ENCODE results near the gene E2F2.

E2F2 gene, protein sequence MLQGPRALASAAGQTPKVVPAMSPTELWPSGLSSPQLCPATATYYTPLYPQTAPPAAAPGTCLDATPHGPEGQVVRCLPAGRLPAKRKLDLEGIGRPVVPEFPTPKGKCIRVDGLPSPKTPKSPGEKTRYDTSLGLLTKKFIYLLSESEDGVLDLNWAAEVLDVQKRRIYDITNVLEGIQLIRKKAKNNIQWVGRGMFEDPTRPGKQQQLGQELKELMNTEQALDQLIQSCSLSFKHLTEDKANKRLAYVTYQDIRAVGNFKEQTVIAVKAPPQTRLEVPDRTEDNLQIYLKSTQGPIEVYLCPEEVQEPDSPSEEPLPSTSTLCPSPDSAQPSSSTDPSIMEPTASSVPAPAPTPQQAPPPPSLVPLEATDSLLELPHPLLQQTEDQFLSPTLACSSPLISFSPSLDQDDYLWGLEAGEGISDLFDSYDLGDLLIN
- 11.2 to 28.0 reads per million in 2 donors for total RNA-seq

GRCh38 chr1:23530747-23531561, at the start of gene E2F2:
TSS of gene E2F2 (minus strand) at chr1:23531233. CDS start at chr1:23530793, 440 bp downstream.
- peak; percentile 64 to 95 (median 70) for DNase-seq

GRCh38 chr1:23578997-23579363, 47.9 kb upstream of the E2F2 start:
- DNase-seq: no peak

- DNase-seq: no peak
These were observed 47.4 kb upstream of the E2F2 start for GRCh38 chr1:23578311-23578996.

DNA sequence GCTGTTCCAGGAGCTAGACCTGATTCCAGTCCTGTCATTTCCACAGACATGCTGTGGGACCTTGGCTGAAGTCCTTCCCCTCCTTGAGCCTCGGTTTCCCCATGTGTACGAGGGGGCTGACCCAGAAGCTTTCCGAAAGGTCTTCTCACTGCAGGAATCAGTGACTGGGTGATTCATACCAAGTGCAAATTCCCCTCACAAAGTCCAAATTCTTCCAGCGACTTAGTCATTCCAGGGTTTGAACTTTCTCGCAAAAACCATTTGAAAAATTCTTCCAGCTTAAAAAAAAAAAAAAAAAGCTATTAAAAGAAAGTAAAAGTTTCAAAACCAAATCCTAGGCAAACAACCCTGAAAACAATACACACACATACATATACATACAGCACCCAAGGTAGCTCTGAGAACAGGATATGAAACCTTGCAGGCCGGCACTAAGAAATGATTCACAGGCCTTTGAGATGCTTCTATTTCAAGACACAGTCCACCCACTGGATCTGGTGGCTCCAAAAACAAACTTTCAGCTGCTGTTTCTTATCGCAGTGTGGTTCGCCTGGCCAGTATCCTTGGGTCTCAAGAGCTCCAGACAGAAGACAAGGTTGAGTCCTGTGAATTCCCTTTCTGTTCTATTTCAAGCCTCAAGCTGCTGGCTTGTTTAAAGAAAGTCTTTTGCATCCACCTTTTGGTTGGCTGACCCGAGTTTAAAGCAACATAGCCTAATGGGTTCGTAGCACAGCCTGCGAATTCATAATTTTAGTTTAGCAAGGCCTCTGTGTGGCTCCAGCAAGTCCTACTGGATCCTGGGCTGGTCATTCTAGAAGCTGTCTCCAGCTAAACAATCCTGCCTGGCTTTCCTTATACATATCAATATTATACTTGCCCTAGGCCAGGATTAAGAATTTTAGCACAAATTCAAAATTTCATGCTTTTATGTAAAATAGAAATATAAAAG, 46.3 kb upstream of the E2F2 start:
- peak in 1 of 5 experiments; percentile 76 for DNase-seq

DNA sequence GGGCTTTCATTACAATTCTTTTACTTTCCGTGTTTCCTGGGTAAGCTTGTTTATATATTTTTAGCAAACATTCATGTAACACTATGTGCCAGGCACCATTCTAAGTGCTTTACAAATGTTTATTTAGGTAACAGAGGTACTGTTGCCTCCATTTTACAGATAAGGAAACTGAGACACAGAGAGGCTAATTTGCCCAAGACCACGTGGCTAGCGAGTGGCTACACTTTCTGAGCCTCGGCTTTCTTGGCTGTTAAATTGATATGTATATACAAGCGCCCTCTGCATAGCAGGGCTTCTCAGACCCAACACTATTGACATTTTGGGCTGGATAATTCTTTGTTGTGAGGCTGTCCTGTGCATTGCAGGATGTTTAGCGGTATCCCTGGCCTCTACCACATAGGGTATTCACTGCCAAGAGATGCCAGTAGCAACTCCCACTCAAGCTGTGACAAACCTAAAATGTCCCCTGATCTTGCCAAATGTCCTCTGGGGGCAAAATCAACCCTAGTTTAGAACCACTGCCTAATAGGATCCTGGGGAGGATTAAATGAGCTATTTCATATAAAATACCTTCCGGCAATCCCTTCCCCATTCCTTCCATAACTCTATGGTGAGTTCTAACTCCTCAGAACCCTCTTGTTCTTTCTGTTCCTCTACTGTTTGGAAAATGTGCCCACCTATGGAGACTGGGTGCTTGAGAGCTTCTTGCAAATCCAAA, 45.5 kb upstream of the E2F2 start:
- no peak for DNase-seq

- no peak for DNase-seq
These were observed 44.3 kb upstream of the E2F2 start for GRCh38 chr1:23575226-23575810.

DNA sequence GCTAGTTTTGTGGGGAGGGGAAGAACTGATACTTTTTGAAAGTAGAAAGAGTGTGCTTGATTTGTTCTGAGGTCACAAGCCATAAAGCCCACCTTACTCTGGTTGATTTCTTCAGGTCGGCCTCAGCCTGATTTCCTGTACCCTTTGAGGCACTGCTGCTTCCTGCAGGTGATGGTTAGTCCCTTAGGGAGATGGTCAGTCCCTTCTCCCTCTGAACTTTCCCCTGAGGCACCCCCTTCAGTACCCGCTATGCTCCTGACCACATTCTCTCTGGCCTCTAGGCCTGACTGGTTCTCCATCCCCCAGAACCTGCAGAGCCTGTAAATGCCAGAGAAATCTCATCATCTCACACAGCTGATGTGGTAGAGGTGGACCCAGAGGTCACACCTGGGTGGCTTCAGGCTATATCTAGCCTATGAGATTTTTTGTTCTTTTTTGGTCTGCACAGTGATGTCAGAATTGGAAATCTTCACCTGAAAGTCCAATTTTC, 43.3 kb upstream of the E2F2 start:
- DNase-seq: no peak

- no peak for DNase-seq
These were observed 42.6 kb upstream of the E2F2 start for GRCh38 chr1:23573574-23574182.

DNA sequence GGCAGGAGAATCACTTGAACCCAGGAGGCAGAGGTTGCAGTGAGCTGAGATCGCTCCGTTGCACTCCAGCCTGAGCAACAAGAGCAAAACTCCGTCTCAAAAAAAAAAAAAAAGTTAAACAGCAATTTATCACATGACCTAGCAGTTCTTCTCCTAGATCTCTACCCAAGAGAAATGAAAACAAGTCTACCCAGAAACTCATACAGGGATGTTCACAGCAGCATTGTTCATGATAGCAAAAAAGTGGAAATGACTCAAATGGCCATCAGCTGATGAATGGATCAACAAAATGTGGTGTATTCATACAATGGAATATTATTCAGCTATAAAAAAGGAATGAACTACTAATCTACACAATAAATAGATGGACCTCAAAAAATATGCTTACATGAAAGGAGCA, 40.4 kb upstream of the E2F2 start:
- DNase-seq: no peak

DNA sequence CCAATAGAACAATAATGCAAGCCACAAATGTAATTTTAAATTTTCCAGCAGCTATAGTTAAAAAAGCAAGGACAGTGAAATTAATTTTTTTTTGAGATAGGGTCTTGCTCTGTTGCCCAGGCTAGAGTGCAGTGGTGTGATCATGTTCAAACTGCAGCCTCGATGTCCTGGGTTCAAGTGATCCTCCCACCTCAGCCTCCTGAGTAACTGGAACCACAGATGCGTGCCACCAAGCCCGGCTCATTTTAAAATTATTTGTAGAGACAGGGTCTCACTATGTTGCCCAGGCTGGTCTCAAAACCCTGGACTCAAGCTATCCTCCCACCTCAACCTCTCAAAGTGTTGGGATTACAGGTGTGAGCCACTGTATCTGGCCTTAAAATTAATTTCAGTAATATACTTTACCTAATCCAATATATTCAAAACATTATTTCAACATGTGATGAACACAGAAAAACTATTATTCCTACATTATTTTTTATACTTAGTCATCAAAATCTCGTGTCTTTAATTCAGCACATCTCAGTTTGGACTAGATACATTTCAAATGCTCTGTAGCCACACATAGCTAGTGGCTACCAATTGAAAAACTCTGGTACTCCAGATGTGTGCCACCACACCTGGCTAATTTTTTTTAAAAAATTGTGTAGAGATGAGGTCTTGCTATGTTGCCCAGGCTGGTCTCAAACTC, 39.1 kb upstream of the E2F2 start:
- no peak for DNase-seq

- no peak for DNase-seq
These were observed 37.8 kb upstream of the E2F2 start for GRCh38 chr1:23568608-23569383.

GRCh38 chr1:23567996-23568607, 37.1 kb upstream of the E2F2 start:
- no peak for DNase-seq

- DNase-seq: no peak
These were observed 36.6 kb upstream of the E2F2 start for GRCh38 chr1:23567629-23567995.

DNA sequence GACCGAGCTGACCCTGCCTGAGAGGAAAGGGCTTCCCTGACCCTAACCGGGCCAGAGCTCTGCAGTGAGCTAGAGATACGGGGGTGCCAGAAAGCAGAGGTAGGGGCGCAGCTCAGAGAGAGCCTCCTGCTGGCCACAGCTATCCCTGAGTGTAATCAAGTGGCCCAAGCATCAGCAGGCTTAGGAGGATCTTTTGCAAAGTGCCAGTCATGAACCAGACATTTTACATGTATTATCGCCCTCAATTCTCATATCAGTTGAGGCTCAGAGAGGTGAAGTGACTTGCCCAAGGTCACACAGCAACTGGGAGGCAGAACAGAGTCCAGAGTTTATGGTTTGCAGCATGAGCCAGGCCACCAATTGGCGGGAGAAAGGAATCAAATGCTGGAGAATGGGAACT, 35.3 kb upstream of the E2F2 start:
- DNase-seq: no peak

DNA sequence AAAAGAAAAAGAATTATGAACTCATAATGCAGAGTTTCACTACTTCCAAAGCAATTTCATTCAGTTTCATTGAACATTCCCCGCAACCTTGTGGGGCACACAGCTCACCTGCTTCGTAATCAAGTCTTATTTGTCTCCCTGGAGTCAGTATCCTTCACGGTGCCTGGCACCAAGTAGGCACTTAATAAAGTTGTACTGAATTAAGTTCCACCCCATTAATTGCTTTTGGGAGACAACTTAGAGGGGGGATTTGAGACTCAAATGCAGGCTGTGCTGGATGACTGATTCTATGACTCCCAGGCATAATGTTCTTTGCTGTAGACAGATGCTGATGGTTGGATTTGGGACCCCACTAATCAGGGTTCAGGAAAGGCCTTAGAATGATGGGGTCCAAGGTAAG, 34.7 kb upstream of the E2F2 start:
- DNase-seq: no peak

- no peak for DNase-seq
These were observed 33.6 kb upstream of the E2F2 start for GRCh38 chr1:23564529-23565122.

GRCh38 chr1:23563755-23564374, 32.8 kb upstream of the E2F2 start:
- DNase-seq: no peak

GRCh38 chr1:23563003-23563402, 32.0 kb upstream of the E2F2 start:
- no peak for DNase-seq
